ENCODE data around the gene PSMD12.
A peak's percentile ranks its signal among the peaks of the same experiment; 100 is the strongest.

Gene PSMD12

GRCh38 chr17:67386965-67387551 is 20.7 kb upstream of the PSMD12 start:
- DNase-seq = peak; percentile 57

GRCh38 chr17:67385122-67385988 is 19.0 kb upstream of the PSMD12 start:
- DNase-seq = no peak

GRCh38 chr17:67381929-67382257 is 15.5 kb upstream of the PSMD12 start:
- DNase-seq = no peak

GRCh38 chr17:67379251-67379630 is 12.9 kb upstream of the PSMD12 start:
- no peak for DNase-seq

- DNase-seq = peak; percentile 72
These were observed 12.3 kb upstream of the PSMD12 start for GRCh38 chr17:67378454-67379250.

GRCh38 chr17:67377488-67378453 is 11.4 kb upstream of the PSMD12 start:
- peak; percentile 46 for DNase-seq

GRCh38 chr17:67376737-67377487 is 10.5 kb upstream of the PSMD12 start, which contains the start of gene PITPNC1:
Gene PITPNC1 (plus strand): TSS chr17:67377281.
- peak; percentile 84 for DNase-seq

GRCh38 chr17:67376415-67376736 is 10.0 kb upstream of the PSMD12 start:
- DNase-seq = no peak

GRCh38 chr17:67375716-67376115 is 9.3 kb upstream of the PSMD12 start:
- DNase-seq = no peak

GRCh38 chr17:67375054-67375427 is 8.7 kb upstream of the PSMD12 start:
- DNase-seq = no peak

- DNase-seq = peak; percentile 88
These were observed 8.1 kb upstream of the PSMD12 start for GRCh38 chr17:67374329-67375053.

GRCh38 chr17:67372751-67373150 is 6.4 kb upstream of the PSMD12 start:
- no peak for DNase-seq

GRCh38 chr17:67369676-67370075 is 3.3 kb upstream of the PSMD12 start:
- no peak for DNase-seq

GRCh38 chr17:67365738-67366192 is 612 bp downstream of the PSMD12 start:
- DNase-seq = no peak

- no peak for DNase-seq
These were observed 1.3 kb downstream of the PSMD12 start for GRCh38 chr17:67364847-67365737.

GRCh38 chr17:67362173-67362572 is 4.2 kb downstream of the PSMD12 start:
- DNase-seq = no peak

GRCh38 chr17:67360880-67361279 is 5.5 kb downstream of the PSMD12 start:
- no peak for DNase-seq

GRCh38 chr17:67359960-67360791 is 6.2 kb downstream of the PSMD12 start:
- peak; percentile 50 for DNase-seq

GRCh38 chr17:67358612-67359011 is 7.8 kb downstream of the PSMD12 start:
- no peak for DNase-seq

Measured in effector CD4-positive, alpha-beta T cell (primary cell).